HCT116 (cell line): ENCODE data around the gene GPS2. TPM values are rescaled to one million over a fixed set of nuclear protein-coding genes. Genes with fewer than 3 reads are reported as not detected.
"Not testable (repeated sequence)": the region's sequence is repeated elsewhere in the genome, so short reads cannot be mapped to it uniquely, and the experiment has no call there.

Experiments
- ATAC-seq: fragments of 200-7000 bp; cut with Tn5 transposase; 2 replicates; pipeline ENCODE4 v1.9.1; 2020; ENCODE audit warnings: mild to moderate bottlenecking, moderate library complexity
- BruUV-seq: library from RNA; stranded (reverse); fragments of 400-500 nt; replicated peaks from 2 replicates; lab custom pipeline; 2021; lab: Mats Ljungman, UMichigan
- CTCF ChIA-PET: fragments of 300-600 bp; sonication (Branson Sonifier 250); formaldehyde crosslinking; loops from one replicate; lab custom pipeline; 2021; ENCODE audit warnings: antibody characterized with exemption; lab: Charles Lee
- POLR2A ChIA-PET: fragments of 300-600, 350-600 bp; sonication (Branson Sonifier 250); formaldehyde crosslinking; loops from one replicate; lab custom pipeline; 2021; ENCODE audit warnings: antibody characterized with exemption; lab: Charles Lee
- RAD21 ChIA-PET, 2 experiments: fragments of 300-600 bp; sonication (Branson Sonifier 250); formaldehyde crosslinking; loops; one replicate each; lab custom pipeline; 2023; ENCODE audit warnings: low total read pairs in 2 of 2; ENCODE audit not compliant: uncharacterized antibody in 2 of 2, unreplicated experiment in 2 of 2, low non-redundant PET in 1 of 2; lab: Charles Lee
- DNase-seq: peaks from one replicate; pipeline ENCODE4 v3.0.0-alpha.2; 2010; ENCODE audit warnings: low read depth, low spot score
- H2AFZ ChIP-seq: fragments of 200-600 bp; shearing (Covaris generic), sonication (generic); 2 replicates; pipeline ENCODE4 v1.6.1; 2017; ENCODE audit warnings: low read depth, mixed run types, mixed read lengths, antibody characterized with exemption, low read length; ENCODE audit not compliant: poor library complexity, severe bottlenecking
- H3K27ac ChIP-seq: 2 replicates; pipeline ENCODE4 v1.5.1; 2012; ENCODE audit warnings: low read depth, low read length
- H3K27me3 ChIP-seq: fragments of 200-600 bp; sonication (generic); 2 replicates; pipeline ENCODE4 v1.6.1; 2016; ENCODE audit warnings: mixed run types, low read length, mixed read lengths; ENCODE audit not compliant: insufficient read depth
- H3K36me3 ChIP-seq, 2 experiments: fragments of 200-500 bp in 1 of 2; fragments of 200-600 bp in 1 of 2; sonication (Bioruptor generic) in 1 of 2; sonication (generic) in 1 of 2; 2 replicates each; pipeline versions ENCODE4 v1.5.1 to v1.6.1; 2014 to 2016; ENCODE audit warnings: low read length in 2 of 2, inconsistent platforms in 1 of 2, mixed read lengths in 1 of 2, mixed run types in 1 of 2; ENCODE audit not compliant: insufficient read depth in 2 of 2, control insufficient read depth in 1 of 2
- H3K4me1 ChIP-seq, 2 experiments: fragments of 200-600 bp in 1 of 2; sonication (generic) in 1 of 2; 2 replicates each; pipeline versions ENCODE4 v1.5.1 to v1.6.1; 2012 to 2017; ENCODE audit warnings: low read length in 2 of 2, inconsistent platforms in 1 of 2, mild to moderate bottlenecking in 1 of 2, mixed read lengths in 1 of 2, mixed run types in 1 of 2, moderate library complexity in 1 of 2; ENCODE audit not compliant: insufficient read depth in 2 of 2, control insufficient read depth in 1 of 2
- H3K4me2 ChIP-seq: fragments of 200-600 bp; sonication (generic); 2 replicates; pipeline ENCODE4 v1.6.1; 2017; ENCODE audit warnings: mixed run types, low read length, mixed read lengths
- H3K4me3 ChIP-seq, 2 experiments: fragments of 200-600 bp in 1 of 2; sonication (generic) in 1 of 2; replicated peaks in 1 of 2; 2 replicates each; pipeline ENCODE4 v1.5.1; 2011 to 2016; ENCODE audit warnings: low read length in 2 of 2, control low read depth in 1 of 2, low read depth in 1 of 2, mild to moderate bottlenecking in 1 of 2, mixed read lengths in 1 of 2, mixed run types in 1 of 2
- H3K79me2 ChIP-seq: fragments of 200-600 bp; sonication (generic); 2 replicates; pipeline ENCODE4 v1.6.1; 2017; ENCODE audit warnings: mild to moderate bottlenecking, mixed run types, low read length, moderate library complexity, mixed read lengths; ENCODE audit not compliant: insufficient read depth
- H3K9ac ChIP-seq: fragments of 200-600 bp; sonication (generic); 2 replicates; pipeline ENCODE4 v1.6.1; 2016; ENCODE audit warnings: low read length, mixed read lengths
- H3K9me2 ChIP-seq: fragments of 200-600 bp; sonication (generic), shearing (Covaris generic); 2 replicates; pipeline ENCODE4 v1.6.1; 2017; ENCODE audit warnings: mixed run types, mild to moderate bottlenecking, moderate library complexity; ENCODE audit not compliant: insufficient read depth
- H3K9me3 ChIP-seq, 2 experiments: fragments of 200-500 bp in 1 of 2; fragments of 200-600 bp in 1 of 2; sonication (Bioruptor generic) in 1 of 2; sonication (generic) in 1 of 2; 2 replicates each; pipeline ENCODE4 v1.6.1; 2014 to 2017; ENCODE audit warnings: low read length in 2 of 2, mixed read lengths in 2 of 2, inconsistent platforms in 1 of 2, low read depth in 1 of 2, mild to moderate bottlenecking in 1 of 2, mixed run types in 1 of 2, moderate library complexity in 1 of 2; ENCODE audit not compliant: control insufficient read depth in 1 of 2, insufficient read depth in 1 of 2
- H4K20me1 ChIP-seq: fragments of 200-600 bp; sonication (generic), shearing (Covaris generic); 2 replicates; pipeline ENCODE4 v1.6.1; 2017; ENCODE audit warnings: mixed run types, mild to moderate bottlenecking, moderate library complexity; ENCODE audit not compliant: insufficient read depth
- CBX3 ChIP-seq: IDR thresholded peaks from 2 replicates; pipeline ENCODE4 v1.6.1; 2012; ENCODE audit warnings: low read depth
- CTCF ChIP-seq, 3 experiments: fragments of 200-600 bp in 1 of 3; sonication (generic) in 1 of 3; IDR thresholded peaks in 2 of 3; conservative IDR thresholded peaks in 1 of 3; 2 replicates each; pipeline ENCODE4 v1.5.1; 2012 to 2017; ENCODE audit warnings: low read depth in 2 of 3, low read length in 2 of 3, antibody characterized with exemption in 1 of 3, borderline replicate concordance in 1 of 3, control low read depth in 1 of 3, mild to moderate bottlenecking in 1 of 3, mixed read lengths in 1 of 3, mixed run types in 1 of 3, moderate library complexity in 1 of 3; ENCODE audit not compliant: insufficient read depth in 1 of 3
- ELF1 ChIP-seq: IDR thresholded peaks from 2 replicates; pipeline ENCODE4 v1.6.1; 2012; ENCODE audit warnings: low read depth, borderline replicate concordance
- FOSL1 ChIP-seq: IDR thresholded peaks from 2 replicates; pipeline ENCODE4 v1.6.1; 2012; ENCODE audit warnings: low read depth
- POLR2A ChIP-seq: IDR thresholded peaks from 2 replicates; pipeline ENCODE4 v1.7.0; 2011; ENCODE audit warnings: borderline replicate concordance; ENCODE audit not compliant: insufficient read depth, insufficient read length; ENCODE audit errors: extremely low read depth
- RAD21 ChIP-seq: IDR thresholded peaks from 2 replicates; pipeline ENCODE4 v1.6.1; 2012; ENCODE audit warnings: low read depth, mild to moderate bottlenecking
- REST ChIP-seq: IDR thresholded peaks from 2 replicates; pipeline ENCODE4 v1.6.1; 2012; ENCODE audit warnings: low read depth
- SP1 ChIP-seq: IDR thresholded peaks from 2 replicates; pipeline ENCODE4 v1.6.1; 2012; ENCODE audit warnings: low read depth
- SRF ChIP-seq: IDR thresholded peaks from 2 replicates; pipeline ENCODE4 v1.6.1; 2012; ENCODE audit warnings: low read depth
- YY1 ChIP-seq: IDR thresholded peaks from 2 replicates; pipeline ENCODE4 v1.6.1; 2011; ENCODE audit warnings: low read length, low read depth, moderate library complexity, mild to moderate bottlenecking; ENCODE audit not compliant: insufficient replicate concordance; ENCODE audit errors: extremely low read depth
- ZBTB33 ChIP-seq: IDR thresholded peaks from 2 replicates; pipeline ENCODE4 v1.6.1; 2011; ENCODE audit warnings: mild to moderate bottlenecking, low read length, moderate library complexity; ENCODE audit not compliant: insufficient replicate concordance; ENCODE audit errors: extremely low read depth
- ZFX ChIP-seq: fragments of 450-650 bp; IDR thresholded peaks from 2 replicates; pipeline ENCODE4 v1.6.1; 2017
- ZNF274 ChIP-seq: fragments of 200-500 bp; sonication (Bioruptor generic); IDR thresholded peaks from 2 replicates; pipeline ENCODE4 v1.6.1; 2014; ENCODE audit warnings: mild to moderate bottlenecking, low read depth, low read length, inconsistent platforms
- intact Hi-C: fragments of 100-400 bp; cut with micrococcal nuclease; formaldehyde crosslinking; loops from 2 replicates; pipeline ENCODE4 v1.10.0; 2022
- total RNA-seq: library from RNA; stranded (reverse); gene quantifications from one replicate; pipeline ENCODE4 v1.2.1, GENCODE V29; 2021; ENCODE audit not compliant: unreplicated experiment

Gene GPS2
- total RNA-seq, 1 experiment from 2014 or later: 61.3 TPM

- H3K9ac ChIP-seq, ATAC-seq, H3K36me3 ChIP-seq, BruUV-seq, H2AFZ ChIP-seq, H3K27ac ChIP-seq, H3K9me3 ChIP-seq, DNase-seq, H4K20me1 ChIP-seq, H3K4me3 ChIP-seq, CTCF ChIA-PET, H3K4me2 ChIP-seq, RAD21 ChIA-PET, H3K27me3 ChIP-seq, H3K9me2 ChIP-seq, intact Hi-C loops, POLR2A ChIA-PET: not testable (repeated sequence)
- Histone ChIP-seq H3K79me2 (peaks cover 13% of the 10 kb centered on the region; the same call in 1 of the 2 replicates), H3K4me1 (peaks cover 3 to 33% of the 10 kb centered on the region in 2 experiments; a peak in 3 of 4 replicates)
Measured at GRCh38 chr17:7332600-7333069, 17.5 kb upstream of the GPS2 start.

- peaks cover 19% of the 10 kb centered on the region; the same call in 1 of the 2 replicates for H3K79me2 ChIP-seq
- intact Hi-C loops: no loop called here
- no peaks in the 10 kb centered on the region for H3K9me2 ChIP-seq
- H3K4me1 ChIP-seq: peaks cover 3 to 34% of the 10 kb centered on the region in 2 experiments; a peak in 3 of 4 replicates
- H3K4me3 ChIP-seq: no peak overlapping the region
- no peaks in the 10 kb centered on the region; a peak in 1 of 4 replicates for H3K36me3 ChIP-seq
- DNase-seq (no peak), ATAC-seq (no peak)
- no peaks in the 10 kb centered on the region for H3K27me3 ChIP-seq
- H2AFZ ChIP-seq: no peak overlapping the region
- BruUV-seq: no TSS peak
- ChIA-PET CTCF (no interaction called here), RAD21 (no interaction called here), POLR2A (no interaction called here)
- no peak overlapping the region for H3K4me2 ChIP-seq
- no peaks in the 10 kb centered on the region for H3K9me3 ChIP-seq
- H4K20me1 ChIP-seq: no peaks in the 10 kb centered on the region
- H3K9ac ChIP-seq: no peak overlapping the region
- H3K27ac ChIP-seq: no peak overlapping the region
- TF ChIP-seq ELF1 (no peak), SRF (no peak), CBX3 (no peak), REST (no peak), ZBTB33 (no peak), RAD21 (no peak), FOSL1 (no peak), SP1 (no peak), POLR2A (no peak), ZNF274 (no peak), YY1 (no peak), CTCF (IDR thresholded peaks at IDR 0.05 in 2 of 3, conservative IDR thresholded peaks at IDR 0.05 in 1 of 3; ENCODE audit: borderline replicate concordance in 1 of 3, insufficient read depth in 1 of 3, low read depth in 2 of 3, low read length in 2 of 3) (no peak), ZFX (no peak)
Measured at GRCh38 chr17:7332111-7332510, 17.0 kb upstream of the GPS2 start.
